K562 (cell line): Measurements from ENCODE around the gene KRT5. TPM values are rescaled to one million over a fixed set of nuclear protein-coding genes. Genes with fewer than 3 reads are reported as not detected.

Experiments used
- ATAC-seq: fragments of 200-7000 bp; cut with Tn5 transposase; 3 replicates; pipeline ENCODE4 v1.9.1; 2020; ENCODE audit warnings: moderate library complexity
- BruUV-seq: library from RNA; stranded (reverse); fragments of 400-500 nt; replicated peaks from 2 replicates; lab custom pipeline; 2021; lab: Mats Ljungman, UMichigan
- CTCF ChIA-PET: fragments of 300-600 bp; formaldehyde crosslinking; extraction: SDS; loops from one replicate; lab custom pipeline; 2021; ENCODE audit warnings: low intra/inter-chr PET ratio; lab: Yijun Ruan, JAX
- POLR2A ChIA-PET: fragments of 300-600, 350-650 bp; sonication (Branson Sonifier 250); formaldehyde crosslinking; extraction: SDS; loops from one replicate; lab custom pipeline; 2021; ENCODE audit warnings: antibody characterized with exemption, inconsistent platforms; lab: Yijun Ruan, JAX
- DNase-seq, 4 experiments: peaks; one replicate each; pipeline versions ENCODE4 v3.0.0 to v3.0.0-alpha.2; 2011 to 2018; ENCODE audit warnings: low spot score in 3 of 4, mixed read lengths in 3 of 4; ENCODE audit errors: extremely low read depth in 1 of 4
- FAIRE-seq: peaks from 2 replicates; lab custom pipeline; 2011; peaks lifted over from hg19 to GRCh38; lab: Jason Lieb, UNC
- H2AFZ ChIP-seq: 2 replicates; pipeline ENCODE4 v1.6.0; 2011; ENCODE audit warnings: low read depth, low read length, control low read depth, inconsistent platforms
- H3K27ac ChIP-seq: fragments of 200-600 bp; 3 replicates; pipeline ENCODE4 v1.8.0; 2011; ENCODE audit warnings: low read depth, mild to moderate bottlenecking, control low read depth, inconsistent platforms, low read length, moderate library complexity, mixed read lengths; ENCODE audit errors: extremely low read depth
- H3K27me3 ChIP-seq, 2 experiments: fragments of 300-600 bp in 1 of 2; 2 replicates in 1 of 2; 3 replicates in 1 of 2; pipeline versions ENCODE4 v1.6.0 to v1.8.0; 2011; ENCODE audit warnings: inconsistent platforms in 2 of 2, low read length in 2 of 2, mild to moderate bottlenecking in 1 of 2, mixed read lengths in 1 of 2, moderate library complexity in 1 of 2; ENCODE audit not compliant: control insufficient read depth in 2 of 2, insufficient read depth in 2 of 2
- H3K36me3 ChIP-seq: fragments of 300-600 bp; 3 replicates; pipeline ENCODE4 v1.8.0; 2011; ENCODE audit warnings: mild to moderate bottlenecking, low read length, inconsistent platforms; ENCODE audit not compliant: control insufficient read depth, insufficient read depth
- H3K4me1 ChIP-seq, 2 experiments: fragments of 200-600 bp in 1 of 2; replicated peaks in 1 of 2; 2 replicates in 1 of 2; 3 replicates in 1 of 2; pipeline versions ENCODE4 v1.5.1 to v1.8.0; 2011; ENCODE audit warnings: inconsistent platforms in 2 of 2, low read length in 2 of 2, mild to moderate bottlenecking in 1 of 2, mixed read lengths in 1 of 2, moderate library complexity in 1 of 2; ENCODE audit not compliant: control insufficient read depth in 2 of 2, insufficient read depth in 2 of 2
- H3K4me2 ChIP-seq: 2 replicates; pipeline ENCODE4 v1.6.1; 2011; ENCODE audit warnings: low read length, control low read depth, inconsistent platforms, mixed read lengths; ENCODE audit not compliant: insufficient read depth
- H3K4me3 ChIP-seq: fragments of 200-600 bp; sonication (generic), shearing (Covaris generic); 2 replicates; pipeline ENCODE4 v1.5.1; 2016; ENCODE audit warnings: control low read depth, inconsistent platforms
- H3K79me2 ChIP-seq: fragments of 200-600 bp; 3 replicates; pipeline ENCODE4 v1.8.0; 2011; ENCODE audit warnings: low read length, inconsistent platforms; ENCODE audit not compliant: control insufficient read depth, insufficient read depth
- H3K9ac ChIP-seq, 2 experiments: 2 replicates each; pipeline versions ENCODE4 v1.6.0 to v1.6.1; 2011; ENCODE audit warnings: low read depth in 2 of 2, low read length in 2 of 2, control low read depth in 1 of 2, inconsistent platforms in 1 of 2, mild to moderate bottlenecking in 1 of 2, mixed read lengths in 1 of 2; ENCODE audit not compliant: insufficient read depth in 1 of 2
- H3K9me1 ChIP-seq: one replicate; pipeline ENCODE4 v1.6.0; 2011; ENCODE audit warnings: inconsistent platforms, mild to moderate bottlenecking, low read length, moderate library complexity; ENCODE audit not compliant: control insufficient read depth, insufficient read depth
- H3K9me3 ChIP-seq: replicated peaks from 2 replicates; pipeline ENCODE4 v1.5.1; 2011; ENCODE audit warnings: low read depth, low read length, inconsistent platforms; ENCODE audit not compliant: control insufficient read depth, insufficient read depth
- H4K20me1 ChIP-seq: replicated peaks from 2 replicates; pipeline ENCODE4 v1.6.1; 2011; ENCODE audit warnings: low read length, inconsistent platforms, mixed read lengths; ENCODE audit not compliant: control insufficient read depth, insufficient read depth
- BCL6 ChIP-seq: fragments of 250-450 bp; sonication (Bioruptor Pico); IDR thresholded peaks from 2 replicates; pipeline ENCODE4 v1.4.0; 2020
- HNRNPL ChIP-seq: fragments of 200-400 bp; formaldehyde crosslinking; IDR thresholded peaks from 2 replicates; pipeline ENCODE4 v1.6.1; 2017; ENCODE audit warnings: low read depth, mild to moderate bottlenecking, low read length
- MECOM ChIP-seq: fragments of 250-450 bp; sonication (Bioruptor Pico); IDR thresholded peaks from 2 replicates; pipeline ENCODE4 v1.8.0; 2022; ENCODE audit warnings: inconsistent platforms
- NEUROD1 ChIP-seq: fragments of 150-350 bp; IDR thresholded peaks from 2 replicates; pipeline ENCODE4 v1.6.1; 2014; ENCODE audit warnings: borderline replicate concordance, low read length, low read depth; ENCODE audit not compliant: partially characterized antibody
- PHB ChIP-seq: fragments of 250-450 bp; sonication (Bioruptor Pico); IDR thresholded peaks from 2 replicates; pipeline ENCODE4 v1.5.0; 2021
- RB1 ChIP-seq: fragments of 450-650 bp; IDR thresholded peaks from 2 replicates; pipeline ENCODE4 v1.6.1; 2017; ENCODE audit warnings: low read depth, mild to moderate bottlenecking
- SMAD2 ChIP-seq: fragments of 150-350 bp; IDR thresholded peaks from 2 replicates; pipeline ENCODE4 v1.6.1; 2014; ENCODE audit warnings: low read depth, mild to moderate bottlenecking, low read length
- TEAD2 ChIP-seq: fragments of 450-650 bp; IDR thresholded peaks from 2 replicates; pipeline ENCODE4 v1.6.1; 2016; ENCODE audit warnings: missing genetic modification characterization, control low read depth, missing compliant biosample characterization
- ZFP30 ChIP-seq: fragments of 250-450 bp; sonication (Bioruptor Pico); IDR thresholded peaks from 2 replicates; pipeline ENCODE4 v1.8.0; 2022; ENCODE audit warnings: moderate library complexity, mild to moderate bottlenecking, inconsistent platforms, borderline replicate concordance
- ZFX ChIP-seq: sonication (generic); formaldehyde crosslinking; IDR thresholded peaks from 2 replicates; pipeline ENCODE4 v1.8.0; 2022; ENCODE audit warnings: mild to moderate bottlenecking, missing genetic modification reagents, moderate library complexity
- WGBS: fragments of 100-300 bp; shearing (Covaris generic); methylation state at CpG from one replicate; pipeline ENCODE4 v1.1.6; 2016; ENCODE audit warnings: low coverage, mixed read lengths; ENCODE audit not compliant: insufficient coverage; ENCODE audit errors: missing lambda C conversion rate; 5-methylcytosine and 5-hydroxymethylcytosine counted together
- in situ Hi-C: fragments of 300-500 bp; cut with MboI; formaldehyde crosslinking; loops from 4 replicates; pipeline ENCODE4 v1.15.0; 2018; ENCODE audit warnings: inconsistent platforms, mixed read lengths
- intact Hi-C: fragments of 100-400 bp; cut with micrococcal nuclease; formaldehyde crosslinking; loops from 2 replicates; pipeline ENCODE4 v1.14.2; 2022
- polyA plus RNA-seq, 8 experiments: library from polyadenylated mRNA; depleted of rRNA in 4 of 8; stranded (reverse) in 5 of 8; unstranded in 3 of 8; fragments of >200 nt; fragmentation: Nextera tagmentation in 2 of 8; fragmentation: Illumina TruSeq in 1 of 8; extraction: Ambion mirVana in 2 of 8; extraction: Trizol in 1 of 8; gene quantifications; 2 replicates each; pipeline versions ENCODE4 v1.2.1 to v1.2.3, GENCODE V29; 2011 to 2014; ENCODE audit warnings: inconsistent platforms in 1 of 8, missing spikeins in 1 of 8
- total RNA-seq, 7 experiments: library from RNA; depleted of rRNA in 6 of 7; stranded (reverse); fragments of >200 nt in 6 of 7; fragmentation: Illumina TruSeq in 2 of 7; extraction: Trizol in 2 of 7; gene quantifications; 2 replicates each; pipeline versions ENCODE4 v1.2.1 to v1.2.3, GENCODE V29; 2011 to 2021; ENCODE audit warnings: low replicate concordance in 1 of 7
- TF ChIP-seq, protein P1 (sequence below), 2 experiments: fragments of 450-650 bp in 1 of 2; IDR thresholded peaks; 2 replicates each; pipeline ENCODE4 v1.6.1; 2011 to 2017; ENCODE audit warnings: low read depth in 2 of 2, antibody characterized with exemption in 1 of 2, borderline replicate concordance in 1 of 2, low read length in 1 of 2, mild to moderate bottlenecking in 1 of 2, mixed read lengths in 1 of 2; ENCODE audit not compliant: control insufficient read depth in 1 of 2

The KRT5 gene
- total and polyA plus RNA-seq, 9 of the 15 experiments (the other 6 are each of a cell fraction or from before 2014, with no cell fraction given), result 0.32 TPM; not detected in 8

DNA sequence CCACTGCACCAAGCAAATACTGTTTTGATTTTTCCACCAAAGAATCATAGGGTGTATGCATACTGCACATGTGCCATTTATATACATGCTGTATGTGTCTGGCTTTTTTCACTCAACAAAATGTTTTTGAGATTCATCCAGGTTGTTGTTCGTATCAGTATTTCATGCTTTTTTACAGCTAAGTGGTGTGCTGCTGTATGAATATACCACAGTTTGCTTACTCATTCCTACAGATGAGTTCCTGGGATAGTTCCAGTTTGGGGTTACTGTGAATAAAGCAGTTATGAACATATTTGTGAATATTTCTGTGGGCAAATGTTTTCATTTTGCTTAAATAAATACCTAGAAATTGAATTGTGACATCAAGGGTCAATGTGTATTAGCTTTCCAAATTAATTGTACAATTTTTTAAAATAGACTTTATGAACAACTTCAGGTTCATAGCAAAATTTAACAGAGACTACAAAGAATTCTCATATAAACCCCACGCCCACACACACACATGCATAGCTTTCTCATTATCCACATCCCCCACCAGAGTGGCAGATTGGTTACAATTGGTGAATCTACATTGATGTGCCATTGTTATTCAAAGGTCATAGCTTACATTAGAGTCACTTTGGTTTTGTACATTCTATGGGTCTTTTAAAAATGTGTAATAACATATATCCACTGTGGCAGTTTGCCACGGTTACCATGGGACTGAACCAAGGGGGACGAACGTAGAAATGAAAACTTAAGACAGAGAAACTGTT, 20.2 kb downstream of the KRT5 start:
- CTCF ChIA-PET, result no interaction called here

More for the DNA sequence above, 20.2 kb downstream of the KRT5 start:
- H2AFZ ChIP-seq, result no peak overlapping the region
- BruUV-seq, result no TSS peak
- H3K9me1 ChIP-seq, result no peaks in the 10 kb centered on the region
- H3K27me3 ChIP-seq, result no peaks in the 10 kb centered on the region; a peak in 2 of 5 replicates
- in situ Hi-C loops (no loop called here), intact Hi-C loops (no loop called here)
- no peak overlapping the region for H3K4me2 ChIP-seq
- H3K79me2 ChIP-seq, result no peaks in the 10 kb centered on the region
- DNase-seq (no peak), ATAC-seq (no peak), FAIRE-seq (no peak)
- 0% methylated on average over 5 of the region's 5 CpGs for WGBS
- H3K9ac ChIP-seq, result no peak overlapping the region
- no peaks in the 10 kb centered on the region for H3K9me3 ChIP-seq
- H3K4me3 ChIP-seq, result no peak overlapping the region
- no peaks in the 10 kb centered on the region for H3K36me3 ChIP-seq
- TF ChIP-seq PHB (CRISPR knock-in tag), result no peak
- no peak for TF ChIP-seq ZFX (CRISPR knock-in tag)
- TF ChIP-seq, protein P1, sequence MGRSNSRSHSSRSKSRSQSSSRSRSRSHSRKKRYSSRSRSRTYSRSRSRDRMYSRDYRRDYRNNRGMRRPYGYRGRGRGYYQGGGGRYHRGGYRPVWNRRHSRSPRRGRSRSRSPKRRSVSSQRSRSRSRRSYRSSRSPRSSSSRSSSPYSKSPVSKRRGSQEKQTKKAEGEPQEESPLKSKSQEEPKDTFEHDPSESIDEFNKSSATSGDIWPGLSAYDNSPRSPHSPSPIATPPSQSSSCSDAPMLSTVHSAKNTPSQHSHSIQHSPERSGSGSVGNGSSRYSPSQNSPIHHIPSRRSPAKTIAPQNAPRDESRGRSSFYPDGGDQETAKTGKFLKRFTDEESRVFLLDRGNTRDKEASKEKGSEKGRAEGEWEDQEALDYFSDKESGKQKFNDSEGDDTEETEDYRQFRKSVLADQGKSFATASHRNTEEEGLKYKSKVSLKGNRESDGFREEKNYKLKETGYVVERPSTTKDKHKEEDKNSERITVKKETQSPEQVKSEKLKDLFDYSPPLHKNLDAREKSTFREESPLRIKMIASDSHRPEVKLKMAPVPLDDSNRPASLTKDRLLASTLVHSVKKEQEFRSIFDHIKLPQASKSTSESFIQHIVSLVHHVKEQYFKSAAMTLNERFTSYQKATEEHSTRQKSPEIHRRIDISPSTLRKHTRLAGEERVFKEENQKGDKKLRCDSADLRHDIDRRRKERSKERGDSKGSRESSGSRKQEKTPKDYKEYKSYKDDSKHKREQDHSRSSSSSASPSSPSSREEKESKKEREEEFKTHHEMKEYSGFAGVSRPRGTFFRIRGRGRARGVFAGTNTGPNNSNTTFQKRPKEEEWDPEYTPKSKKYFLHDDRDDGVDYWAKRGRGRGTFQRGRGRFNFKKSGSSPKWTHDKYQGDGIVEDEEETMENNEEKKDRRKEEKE (IDR thresholded peaks at IDR 0.05; ENCODE audit: borderline replicate concordance in 1 of 2, control insufficient read depth in 1 of 2, low read depth in 2 of 2, low read length in 1 of 2), result no peak
- no peak for TF ChIP-seq MECOM (CRISPR knock-in tag)
- no peak for TF ChIP-seq ZFP30 (CRISPR knock-in tag)
- TF ChIP-seq HNRNPL, result no peak
- no peak for TF ChIP-seq SMAD2
- no peak for TF ChIP-seq BCL6 (CRISPR knock-in tag)
- TF ChIP-seq RB1, result no peak
- TF ChIP-seq NEUROD1, result no peak
- no peak for TF ChIP-seq TEAD2
- POLR2A ChIA-PET, result interaction anchor here (0.6 to 1.0 kb wide), 3 partner anchors 21 to 350 kb away, joined by 3 to 5 read pairs (median 3); partner anchors contain the start of gene KRT5
- no peaks in the 10 kb centered on the region; the same call in 1 of the 2 replicates for H4K20me1 ChIP-seq
- no peak overlapping the region for H3K27ac ChIP-seq
- H3K4me1 ChIP-seq, result no peaks in the 10 kb centered on the region
